Measurements from ENCODE around the gene INS.

GRCh38 chr11:2210366-2211112 lies 49.5 kb upstream of the INS start:
- TF ChIP-seq CTCF (IDR thresholded peaks at IDR 0.05; ENCODE audit: low read depth, low read length, missing input control), result no peak
- no peak for TF ChIP-seq RAD21 (IDR thresholded peaks at IDR 0.05)
- TF ChIP-seq, protein P1, sequence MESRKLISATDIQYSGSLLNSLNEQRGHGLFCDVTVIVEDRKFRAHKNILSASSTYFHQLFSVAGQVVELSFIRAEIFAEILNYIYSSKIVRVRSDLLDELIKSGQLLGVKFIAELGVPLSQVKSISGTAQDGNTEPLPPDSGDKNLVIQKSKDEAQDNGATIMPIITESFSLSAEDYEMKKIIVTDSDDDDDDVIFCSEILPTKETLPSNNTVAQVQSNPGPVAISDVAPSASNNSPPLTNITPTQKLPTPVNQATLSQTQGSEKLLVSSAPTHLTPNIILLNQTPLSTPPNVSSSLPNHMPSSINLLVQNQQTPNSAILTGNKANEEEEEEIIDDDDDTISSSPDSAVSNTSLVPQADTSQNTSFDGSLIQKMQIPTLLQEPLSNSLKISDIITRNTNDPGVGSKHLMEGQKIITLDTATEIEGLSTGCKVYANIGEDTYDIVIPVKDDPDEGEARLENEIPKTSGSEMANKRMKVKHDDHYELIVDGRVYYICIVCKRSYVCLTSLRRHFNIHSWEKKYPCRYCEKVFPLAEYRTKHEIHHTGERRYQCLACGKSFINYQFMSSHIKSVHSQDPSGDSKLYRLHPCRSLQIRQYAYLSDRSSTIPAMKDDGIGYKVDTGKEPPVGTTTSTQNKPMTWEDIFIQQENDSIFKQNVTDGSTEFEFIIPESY (IDR thresholded peaks at IDR 0.05), result no peak
- TF ChIP-seq, protein P2, sequence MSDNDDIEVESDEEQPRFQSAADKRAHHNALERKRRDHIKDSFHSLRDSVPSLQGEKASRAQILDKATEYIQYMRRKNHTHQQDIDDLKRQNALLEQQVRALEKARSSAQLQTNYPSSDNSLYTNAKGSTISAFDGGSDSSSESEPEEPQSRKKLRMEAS (IDR thresholded peaks at IDR 0.05), result no peak
- TF ChIP-seq REST (IDR thresholded peaks at IDR 0.05), result no peak
- no peak for TF ChIP-seq TAF1 (conservative IDR thresholded peaks at IDR 0.05)

All from liver (tissue), 3 donors.